Measurements from ENCODE around the gene MYBBP1A. TPM values are rescaled to one million over a fixed set of nuclear protein-coding genes. Genes with fewer than 3 reads are reported as not detected.

The MYBBP1A gene
- total and polyA plus RNA-seq, 9 of the 15 experiments (the other 6 are each of a cell fraction or from before 2014, with no cell fraction given), result 2.0 to 114 (median 47.2) TPM

DNA sequence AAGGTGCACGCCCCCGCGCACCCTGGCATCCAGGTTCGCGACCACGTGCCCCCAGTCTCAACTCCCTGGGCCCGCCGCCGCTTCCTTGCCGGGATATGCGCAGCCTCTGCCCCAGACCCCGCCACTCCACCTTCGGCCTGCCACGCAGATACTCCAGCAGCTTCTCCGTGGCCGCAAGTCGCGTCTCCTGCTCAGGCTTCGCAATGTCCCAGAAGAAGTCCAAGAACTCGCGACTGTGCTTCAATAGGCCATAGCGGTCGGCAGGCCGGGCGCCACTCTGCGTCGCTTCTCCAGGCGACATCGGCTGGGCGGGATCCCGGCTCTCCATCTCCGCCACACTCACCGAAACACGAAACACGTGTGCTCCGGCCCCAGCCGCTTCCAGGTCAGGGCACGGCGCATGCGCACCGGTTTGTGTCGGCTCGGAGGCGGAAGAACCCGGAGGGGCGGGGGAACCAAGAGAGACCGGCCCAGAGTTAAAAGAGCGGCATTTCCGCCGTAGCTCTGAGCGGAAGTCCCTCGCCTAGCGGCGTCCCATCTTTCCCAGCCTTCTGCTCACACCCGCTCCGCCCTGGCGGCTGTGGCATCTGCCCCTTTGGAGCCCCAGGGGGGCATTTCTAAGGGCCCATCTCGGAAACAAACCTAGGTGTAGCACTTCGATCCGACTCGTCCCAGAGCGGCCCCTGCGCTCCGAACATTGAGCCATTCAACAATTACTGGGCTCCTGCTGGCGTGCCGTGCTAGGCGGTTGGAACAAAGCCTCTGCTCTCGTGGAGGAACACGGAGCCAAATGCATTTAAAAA, at the start of gene MYBBP1A (continued):
- TF ChIP-seq POLR2B (IDR thresholded peaks at IDR 0.05; ENCODE audit: low read depth, partially characterized antibody) (peak; percentile 82), DIDO1 (tag; IDR thresholded peaks at IDR 0.05; ENCODE audit: low read depth) (no peak), FOXA3 (CRISPR knock-in tag; conservative IDR thresholded peaks at IDR 0.05 in 1 of 2, IDR thresholded peaks at IDR 0.05 in 1 of 2) (no peak), FOXJ3 (CRISPR knock-in tag; IDR thresholded peaks at IDR 0.05) (no peak), CREM (IDR thresholded peaks at IDR 0.05; ENCODE audit: low read depth) (no peak), OTX1 (CRISPR knock-in tag; IDR thresholded peaks at IDR 0.05) (no peak), SRSF7 (optimal IDR thresholded peaks at IDR 0.05; ENCODE audit: low read depth, low read length) (no peak), RBM39 (optimal IDR thresholded peaks at IDR 0.05; ENCODE audit: low read depth, low read length) (no peak), ZNF707 (CRISPR knock-in tag; conservative IDR thresholded peaks at IDR 0.05) (no peak), ILF3 (IDR thresholded peaks at IDR 0.05; ENCODE audit: borderline replicate concordance) (no peak)
- TF ChIP-seq, protein P1, sequence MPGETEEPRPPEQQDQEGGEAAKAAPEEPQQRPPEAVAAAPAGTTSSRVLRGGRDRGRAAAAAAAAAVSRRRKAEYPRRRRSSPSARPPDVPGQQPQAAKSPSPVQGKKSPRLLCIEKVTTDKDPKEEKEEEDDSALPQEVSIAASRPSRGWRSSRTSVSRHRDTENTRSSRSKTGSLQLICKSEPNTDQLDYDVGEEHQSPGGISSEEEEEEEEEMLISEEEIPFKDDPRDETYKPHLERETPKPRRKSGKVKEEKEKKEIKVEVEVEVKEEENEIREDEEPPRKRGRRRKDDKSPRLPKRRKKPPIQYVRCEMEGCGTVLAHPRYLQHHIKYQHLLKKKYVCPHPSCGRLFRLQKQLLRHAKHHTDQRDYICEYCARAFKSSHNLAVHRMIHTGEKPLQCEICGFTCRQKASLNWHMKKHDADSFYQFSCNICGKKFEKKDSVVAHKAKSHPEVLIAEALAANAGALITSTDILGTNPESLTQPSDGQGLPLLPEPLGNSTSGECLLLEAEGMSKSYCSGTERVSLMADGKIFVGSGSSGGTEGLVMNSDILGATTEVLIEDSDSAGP (CRISPR knock-in tag; IDR thresholded peaks at IDR 0.05), result no peak
- TF ChIP-seq, protein P2, sequence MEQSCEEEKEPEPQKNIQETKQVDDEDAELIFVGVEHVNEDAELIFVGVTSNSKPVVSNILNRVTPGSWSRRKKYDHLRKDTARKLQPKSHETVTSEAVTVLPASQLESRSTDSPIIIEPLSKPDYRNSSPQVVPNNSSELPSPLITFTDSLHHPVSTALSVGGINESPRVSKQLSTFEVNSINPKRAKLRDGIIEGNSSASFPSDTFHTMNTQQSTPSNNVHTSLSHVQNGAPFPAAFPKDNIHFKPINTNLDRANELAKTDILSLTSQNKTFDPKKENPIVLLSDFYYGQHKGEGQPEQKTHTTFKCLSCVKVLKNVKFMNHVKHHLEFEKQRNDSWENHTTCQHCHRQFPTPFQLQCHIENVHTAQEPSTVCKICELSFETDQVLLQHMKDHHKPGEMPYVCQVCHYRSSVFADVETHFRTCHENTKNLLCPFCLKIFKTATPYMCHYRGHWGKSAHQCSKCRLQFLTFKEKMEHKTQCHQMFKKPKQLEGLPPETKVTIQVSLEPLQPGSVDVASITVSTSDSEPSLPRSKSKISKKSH (CRISPR knock-in tag; IDR thresholded peaks at IDR 0.05), result no peak
- TF ChIP-seq, protein P3, sequence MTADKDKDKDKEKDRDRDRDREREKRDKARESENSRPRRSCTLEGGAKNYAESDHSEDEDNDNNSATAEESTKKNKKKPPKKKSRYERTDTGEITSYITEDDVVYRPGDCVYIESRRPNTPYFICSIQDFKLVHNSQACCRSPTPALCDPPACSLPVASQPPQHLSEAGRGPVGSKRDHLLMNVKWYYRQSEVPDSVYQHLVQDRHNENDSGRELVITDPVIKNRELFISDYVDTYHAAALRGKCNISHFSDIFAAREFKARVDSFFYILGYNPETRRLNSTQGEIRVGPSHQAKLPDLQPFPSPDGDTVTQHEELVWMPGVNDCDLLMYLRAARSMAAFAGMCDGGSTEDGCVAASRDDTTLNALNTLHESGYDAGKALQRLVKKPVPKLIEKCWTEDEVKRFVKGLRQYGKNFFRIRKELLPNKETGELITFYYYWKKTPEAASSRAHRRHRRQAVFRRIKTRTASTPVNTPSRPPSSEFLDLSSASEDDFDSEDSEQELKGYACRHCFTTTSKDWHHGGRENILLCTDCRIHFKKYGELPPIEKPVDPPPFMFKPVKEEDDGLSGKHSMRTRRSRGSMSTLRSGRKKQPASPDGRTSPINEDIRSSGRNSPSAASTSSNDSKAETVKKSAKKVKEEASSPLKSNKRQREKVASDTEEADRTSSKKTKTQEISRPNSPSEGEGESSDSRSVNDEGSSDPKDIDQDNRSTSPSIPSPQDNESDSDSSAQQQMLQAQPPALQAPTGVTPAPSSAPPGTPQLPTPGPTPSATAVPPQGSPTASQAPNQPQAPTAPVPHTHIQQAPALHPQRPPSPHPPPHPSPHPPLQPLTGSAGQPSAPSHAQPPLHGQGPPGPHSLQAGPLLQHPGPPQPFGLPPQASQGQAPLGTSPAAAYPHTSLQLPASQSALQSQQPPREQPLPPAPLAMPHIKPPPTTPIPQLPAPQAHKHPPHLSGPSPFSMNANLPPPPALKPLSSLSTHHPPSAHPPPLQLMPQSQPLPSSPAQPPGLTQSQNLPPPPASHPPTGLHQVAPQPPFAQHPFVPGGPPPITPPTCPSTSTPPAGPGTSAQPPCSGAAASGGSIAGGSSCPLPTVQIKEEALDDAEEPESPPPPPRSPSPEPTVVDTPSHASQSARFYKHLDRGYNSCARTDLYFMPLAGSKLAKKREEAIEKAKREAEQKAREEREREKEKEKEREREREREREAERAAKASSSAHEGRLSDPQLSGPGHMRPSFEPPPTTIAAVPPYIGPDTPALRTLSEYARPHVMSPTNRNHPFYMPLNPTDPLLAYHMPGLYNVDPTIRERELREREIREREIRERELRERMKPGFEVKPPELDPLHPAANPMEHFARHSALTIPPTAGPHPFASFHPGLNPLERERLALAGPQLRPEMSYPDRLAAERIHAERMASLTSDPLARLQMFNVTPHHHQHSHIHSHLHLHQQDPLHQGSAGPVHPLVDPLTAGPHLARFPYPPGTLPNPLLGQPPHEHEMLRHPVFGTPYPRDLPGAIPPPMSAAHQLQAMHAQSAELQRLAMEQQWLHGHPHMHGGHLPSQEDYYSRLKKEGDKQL (CRISPR knock-in tag; IDR thresholded peaks at IDR 0.05; ENCODE audit: borderline replicate concordance), result no peak

Data from K562 (cell line).